ENCODE data around the gene C3orf18. TPM values are rescaled to one million over a fixed set of nuclear protein-coding genes. Genes with fewer than 3 reads are reported as not detected.

Gene C3orf18
- total RNA-seq, 1 experiment from 2014 or later = 10.1 TPM

DNA sequence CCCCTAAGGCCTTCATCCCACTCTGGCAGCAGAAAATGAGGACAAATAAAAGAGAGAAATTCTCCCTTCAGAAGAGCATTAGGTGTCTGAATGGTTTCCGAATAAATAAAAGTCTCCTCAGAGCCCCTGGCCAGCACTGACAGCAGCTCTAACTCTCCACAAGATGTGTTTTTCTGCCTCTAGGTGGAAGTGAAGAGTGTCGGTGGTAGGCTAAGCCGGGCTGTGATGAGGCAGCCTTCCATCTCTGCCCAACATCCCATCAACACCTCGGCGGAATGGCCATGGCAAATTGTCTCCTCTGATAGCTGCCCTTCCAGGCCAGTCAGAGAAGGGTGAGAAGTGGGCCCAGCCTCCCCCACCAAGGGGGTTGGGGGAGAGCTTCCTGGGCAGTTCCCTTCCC is 57.8 kb downstream of the C3orf18 start:
- H3K9me2 ChIP-seq (ENCODE audit: insufficient read depth) = no peaks in the 10 kb centered on the region

More for the DNA sequence above, 57.8 kb downstream of the C3orf18 start:
- Histone ChIP-seq H3K79me2 (ENCODE audit: insufficient read depth, low read length) (no peaks in the 10 kb centered on the region), H3K4me2 (ENCODE audit: low read length) (no peak overlapping the region), H2AFZ (ENCODE audit: low read depth, low read length, poor library complexity, severe bottlenecking) (no peak overlapping the region), H3K4me3 (replicated peaks in 1 of 2; ENCODE audit: low read depth in 1 of 2, low read length in 2 of 2) (no peak overlapping the region), H3K9ac (ENCODE audit: low read length) (no peak overlapping the region), H3K27ac (ENCODE audit: low read depth, low read length) (no peak overlapping the region), H4K20me1 (ENCODE audit: insufficient read depth) (no peaks in the 10 kb centered on the region), H3K27me3 (ENCODE audit: insufficient read depth, low read length) (peaks cover 5% of the 10 kb centered on the region; the same call in 1 of the 2 replicates), H3K9me3 (ENCODE audit: control insufficient read depth in 1 of 2, insufficient read depth in 1 of 2, low read depth in 1 of 2, low read length in 2 of 2) (no peaks in the 10 kb centered on the region), H3K36me3 (ENCODE audit: control insufficient read depth in 1 of 2, insufficient read depth in 2 of 2, low read length in 2 of 2) (no peaks in the 10 kb centered on the region), H3K4me1 (ENCODE audit: control insufficient read depth in 1 of 2, insufficient read depth in 2 of 2, low read length in 2 of 2) (no peaks in the 10 kb centered on the region)
- CTCF ChIA-PET = no interaction called here
- no peak for DNase-seq (ENCODE audit: low read depth, low spot score)
- TF ChIP-seq EZH2phosphoT487 (IDR thresholded peaks at IDR 0.05; ENCODE audit: borderline replicate concordance) (no peak), CEBPB (IDR thresholded peaks at IDR 0.05; ENCODE audit: low read depth) (no peak), JUND (IDR thresholded peaks at IDR 0.05) (no peak), ATF3 (IDR thresholded peaks at IDR 0.05) (no peak), YY1 (IDR thresholded peaks at IDR 0.05; ENCODE audit: extremely low read depth, insufficient replicate concordance, low read depth, low read length) (no peak), SRF (IDR thresholded peaks at IDR 0.05; ENCODE audit: low read depth) (no peak), REST (IDR thresholded peaks at IDR 0.05; ENCODE audit: low read depth) (no peak), EZH2 (IDR thresholded peaks at IDR 0.05) (no peak), SIN3A (IDR thresholded peaks at IDR 0.05; ENCODE audit: low read depth) (no peak)
- TF ChIP-seq, protein P1, sequence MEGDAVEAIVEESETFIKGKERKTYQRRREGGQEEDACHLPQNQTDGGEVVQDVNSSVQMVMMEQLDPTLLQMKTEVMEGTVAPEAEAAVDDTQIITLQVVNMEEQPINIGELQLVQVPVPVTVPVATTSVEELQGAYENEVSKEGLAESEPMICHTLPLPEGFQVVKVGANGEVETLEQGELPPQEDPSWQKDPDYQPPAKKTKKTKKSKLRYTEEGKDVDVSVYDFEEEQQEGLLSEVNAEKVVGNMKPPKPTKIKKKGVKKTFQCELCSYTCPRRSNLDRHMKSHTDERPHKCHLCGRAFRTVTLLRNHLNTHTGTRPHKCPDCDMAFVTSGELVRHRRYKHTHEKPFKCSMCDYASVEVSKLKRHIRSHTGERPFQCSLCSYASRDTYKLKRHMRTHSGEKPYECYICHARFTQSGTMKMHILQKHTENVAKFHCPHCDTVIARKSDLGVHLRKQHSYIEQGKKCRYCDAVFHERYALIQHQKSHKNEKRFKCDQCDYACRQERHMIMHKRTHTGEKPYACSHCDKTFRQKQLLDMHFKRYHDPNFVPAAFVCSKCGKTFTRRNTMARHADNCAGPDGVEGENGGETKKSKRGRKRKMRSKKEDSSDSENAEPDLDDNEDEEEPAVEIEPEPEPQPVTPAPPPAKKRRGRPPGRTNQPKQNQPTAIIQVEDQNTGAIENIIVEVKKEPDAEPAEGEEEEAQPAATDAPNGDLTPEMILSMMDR (IDR thresholded peaks at IDR 0.05 in 2 of 3, conservative IDR thresholded peaks at IDR 0.05 in 1 of 3; ENCODE audit: borderline replicate concordance in 1 of 3, insufficient read depth in 1 of 3, low read depth in 2 of 3, low read length in 2 of 3) = no peak
- TF ChIP-seq, protein P2, sequence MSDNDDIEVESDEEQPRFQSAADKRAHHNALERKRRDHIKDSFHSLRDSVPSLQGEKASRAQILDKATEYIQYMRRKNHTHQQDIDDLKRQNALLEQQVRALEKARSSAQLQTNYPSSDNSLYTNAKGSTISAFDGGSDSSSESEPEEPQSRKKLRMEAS (IDR thresholded peaks at IDR 0.05) = no peak
- POLR2A ChIA-PET = no interaction called here
- ATAC-seq = no peak
- RAD21 ChIA-PET (ENCODE audit: low non-redundant PET in 1 of 2, low total read pairs in 2 of 2, uncharacterized antibody in 2 of 2, unreplicated experiment in 2 of 2) = no interaction called here
- intact Hi-C loops (cut with micrococcal nuclease) = no loop called here
- BruUV-seq (replicated peaks) = no TSS peak
